Right lobe of liver (tissue), 4 donors: ENCODE measurements around the gene ING2.

Source experiments
- POLR2A ChIP-seq: fragments of 450-650 bp; IDR thresholded peaks from one replicate; pipeline ENCODE4 v1.6.1; 2017; ENCODE audit warnings: antibody characterized with exemption, mild to moderate bottlenecking
- TF ChIP-seq, protein P1 (sequence below), 4 donors: fragments of 200-600 bp in 3 of 4; fragments of 450-650 bp in 1 of 4; IDR thresholded peaks; one replicate each; pipeline versions ENCODE4 v1.5.1 to v1.8.0; 2016 to 2022; ENCODE audit warnings: antibody characterized with exemption in 4 of 4, mild to moderate bottlenecking in 2 of 4
- donor health status: DM: no; HTN: no; CAD: no.
- donor health status: DM: no; HTN: no; CAD: no.
- donor health status: DM: no; HTN: yes; CAD: no.

DNA sequence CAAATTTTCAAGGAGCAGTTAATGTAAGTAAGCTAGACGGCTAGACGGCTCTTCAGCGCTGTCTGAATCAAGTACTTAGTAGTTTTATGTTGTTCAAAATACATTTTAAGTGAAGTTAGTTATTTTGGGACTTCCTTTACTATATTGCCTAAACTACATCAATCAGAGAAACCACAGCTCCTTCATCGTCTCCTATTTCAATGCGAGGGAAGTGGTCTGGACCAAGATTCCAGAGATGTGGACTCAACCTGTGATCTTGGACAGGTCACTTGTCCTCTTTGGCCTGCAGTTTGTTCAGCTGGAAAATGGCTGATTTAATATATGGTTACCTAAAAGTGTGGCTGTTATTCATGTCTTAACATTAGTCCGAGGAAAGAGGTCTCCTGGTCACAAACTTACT lies 10.6 kb downstream of the ING2 start:
- TF ChIP-seq, protein P1, sequence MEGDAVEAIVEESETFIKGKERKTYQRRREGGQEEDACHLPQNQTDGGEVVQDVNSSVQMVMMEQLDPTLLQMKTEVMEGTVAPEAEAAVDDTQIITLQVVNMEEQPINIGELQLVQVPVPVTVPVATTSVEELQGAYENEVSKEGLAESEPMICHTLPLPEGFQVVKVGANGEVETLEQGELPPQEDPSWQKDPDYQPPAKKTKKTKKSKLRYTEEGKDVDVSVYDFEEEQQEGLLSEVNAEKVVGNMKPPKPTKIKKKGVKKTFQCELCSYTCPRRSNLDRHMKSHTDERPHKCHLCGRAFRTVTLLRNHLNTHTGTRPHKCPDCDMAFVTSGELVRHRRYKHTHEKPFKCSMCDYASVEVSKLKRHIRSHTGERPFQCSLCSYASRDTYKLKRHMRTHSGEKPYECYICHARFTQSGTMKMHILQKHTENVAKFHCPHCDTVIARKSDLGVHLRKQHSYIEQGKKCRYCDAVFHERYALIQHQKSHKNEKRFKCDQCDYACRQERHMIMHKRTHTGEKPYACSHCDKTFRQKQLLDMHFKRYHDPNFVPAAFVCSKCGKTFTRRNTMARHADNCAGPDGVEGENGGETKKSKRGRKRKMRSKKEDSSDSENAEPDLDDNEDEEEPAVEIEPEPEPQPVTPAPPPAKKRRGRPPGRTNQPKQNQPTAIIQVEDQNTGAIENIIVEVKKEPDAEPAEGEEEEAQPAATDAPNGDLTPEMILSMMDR (IDR thresholded peaks at IDR 0.05) = no peak
- TF ChIP-seq POLR2A = no peak
